ENCODE results near the gene TSPAN19. TPM values are rescaled to one million over a fixed set of nuclear protein-coding genes. Genes with fewer than 3 reads are reported as not detected.

TSPAN19 gene
- total and polyA plus RNA-seq, 2 of the 8 experiments (the other 6 are each of a cell fraction or from before 2014, with no cell fraction given), result 0.09 TPM; not detected in 1

- Histone ChIP-seq H2BK12ac (ENCODE audit: low read depth, low read length) (no peak overlapping the region), H3K23me2 (ENCODE audit: low read depth, low read length) (no peaks in the 10 kb centered on the region), H2AFZ (ENCODE audit: low read length) (no peak overlapping the region), H3K4me3 (ENCODE audit: extremely low read depth in 1 of 4, insufficient read depth in 2 of 4, low read depth in 3 of 4, low read length in 4 of 4) (no peak overlapping the region), H2BK120ac (replicated peaks; ENCODE audit: low read depth, low read length) (no peak overlapping the region), H3K4me2 (ENCODE audit: insufficient read depth in 1 of 2, low read depth in 2 of 2, low read length in 2 of 2) (no peak overlapping the region), H3K9ac (replicated peaks in 1 of 4; ENCODE audit: extremely low read depth in 1 of 4, low read depth in 3 of 4, low read length in 3 of 4) (no peak overlapping the region), H2BK5ac (ENCODE audit: low read depth, low read length) (no peak overlapping the region), H2AK5ac (ENCODE audit: low read depth, low read length) (no peak overlapping the region), H3K9me3 (ENCODE audit: insufficient read depth in 2 of 2, low read depth in 1 of 2, low read length in 1 of 2) (no peaks in the 10 kb centered on the region), H3K4ac (replicated peaks; ENCODE audit: insufficient read length, low read depth, low read length) (no peak overlapping the region), H3K23ac (ENCODE audit: insufficient read length) (no peak overlapping the region), H4K20me1 (replicated peaks in 1 of 2; ENCODE audit: control insufficient read depth in 1 of 2, insufficient read depth in 2 of 2, low read length in 2 of 2) (no peaks in the 10 kb centered on the region), H2BK20ac (ENCODE audit: low read length) (no peak overlapping the region), H3K4me1 (replicated peaks in 1 of 4; ENCODE audit: control insufficient read depth in 3 of 4, insufficient read depth in 4 of 4, low read length in 3 of 4) (no peaks in the 10 kb centered on the region; a peak in 2 of 7 replicates), H3K14ac (ENCODE audit: insufficient read length) (no peak overlapping the region), H3K18ac (ENCODE audit: extremely low read depth, low read length) (no peak overlapping the region), H4K5ac (ENCODE audit: insufficient read length, low read depth, low read length) (no peak overlapping the region), H3K79me1 (ENCODE audit: low read depth, low read length) (no peaks in the 10 kb centered on the region), H3K79me2 (ENCODE audit: control insufficient read depth in 1 of 2, insufficient read depth in 2 of 2, low read length in 2 of 2) (no peaks in the 10 kb centered on the region), H4K91ac (replicated peaks; ENCODE audit: insufficient read length, low read length) (no peak overlapping the region), H2BK15ac (ENCODE audit: low read length) (no peak overlapping the region), H3K36me3 (ENCODE audit: control insufficient read depth in 2 of 4, insufficient read depth in 4 of 4, low read length in 3 of 4) (no peaks in the 10 kb centered on the region), H3K56ac (replicated peaks; ENCODE audit: insufficient read length, low read depth, low read length) (no peak overlapping the region), H3K27ac (ENCODE audit: low read depth, low read length) (no peak overlapping the region), H3K27me3 (replicated peaks in 1 of 4; ENCODE audit: control insufficient read depth in 3 of 4, extremely low read depth in 1 of 4, insufficient read depth in 3 of 4, low read length in 3 of 4) (no peaks in the 10 kb centered on the region), H4K8ac (ENCODE audit: extremely low read depth, insufficient read depth, low read length) (no peak overlapping the region)
- no peak for DNase-seq (ENCODE audit: low read depth in 1 of 2, low spot score in 2 of 2)
- FAIRE-seq, result no peak
- CTCF ChIA-PET (ENCODE audit: partially characterized antibody), result interaction anchor here (0.6 kb wide), 1 partner anchor 55 kb away, joined by 4 read pairs; no protein-coding TSS in a partner anchor
- 90% methylated on average over 3 of the region's 3 CpGs; no CpG with 5 or more reads in 1 of the 2 experiments for WGBS, 2 experiments (ENCODE audit: extremely low coverage in 1 of 2, insufficient coverage in 1 of 2, insufficient read length in 1 of 2, insufficient replicate concordance in 2 of 2, low coverage in 1 of 2, low lambda C conversion rate in 2 of 2, missing lambda C conversion rate in 1 of 2)
- POLR2A ChIA-PET (ENCODE audit: partially characterized antibody), result no interaction called here
- TF ChIP-seq BCL11A (IDR thresholded peaks at IDR 0.05; ENCODE audit: low read depth in 2 of 2, low read length in 2 of 2) (no peak), SP1 (IDR thresholded peaks at IDR 0.05; ENCODE audit: low read depth, low read length) (no peak), JUN (IDR thresholded peaks at IDR 0.05; ENCODE audit: low read depth, low read length) (no peak), TCF12 (IDR thresholded peaks at IDR 0.05; ENCODE audit: low read depth, low read length) (no peak), TBP (IDR thresholded peaks at IDR 0.05; ENCODE audit: low read depth, low read length) (no peak), CHD1 (IDR thresholded peaks at IDR 0.05; ENCODE audit: low read depth, low read length) (no peak), KDM1A (IDR thresholded peaks at IDR 0.05; ENCODE audit: borderline replicate concordance, low read length) (no peak), SIRT6 (IDR thresholded peaks at IDR 0.05; ENCODE audit: low read length) (no peak), PHF8 (conservative IDR thresholded peaks at IDR 0.05; ENCODE audit: low read depth, low read length) (no peak), SIN3A (conservative IDR thresholded peaks at IDR 0.05 in 1 of 2, IDR thresholded peaks at IDR 0.05 in 1 of 2; ENCODE audit: low read depth in 1 of 2, low read length in 2 of 2) (no peak), SIX5 (IDR thresholded peaks at IDR 0.05; ENCODE audit: low read depth, low read length) (no peak), TEAD4 (IDR thresholded peaks at IDR 0.05; ENCODE audit: low read depth, low read length) (no peak), SAP30 (IDR thresholded peaks at IDR 0.05; ENCODE audit: insufficient read depth, insufficient replicate concordance, low read length) (no peak), USF2 (IDR thresholded peaks at IDR 0.05; ENCODE audit: low read length) (no peak), POU5F1 (IDR thresholded peaks at IDR 0.05; ENCODE audit: low read depth, low read length) (no peak)
Measured at GRCh38 chr12:84969226-84969625, 66.9 kb downstream of the TSPAN19 start.

All from H1 (cell line).